Lung (tissue), 12 donors: ENCODE measurements around the gene SLC49A3. TPM values are rescaled to one million over a fixed set of nuclear protein-coding genes. Genes with fewer than 3 reads are reported as not detected.
"Not testable (repeated sequence)": the region's sequence is repeated elsewhere in the genome, so short reads cannot be mapped to it uniquely, and the experiment has no call there.

ENCODE experiments used
- ATAC-seq: fragments of 200-7000 bp; cut with Tn5 transposase; one replicate; pipeline ENCODE4 v1.9.1; 2020; ENCODE audit warnings: moderate number of reproducible peaks; ENCODE audit not compliant: insufficient read depth, low FRiP score
- DNase-seq, 3 donors: peaks; one replicate each; pipeline ENCODE4 v3.0.0-alpha.2; 2013 to 2017
- H3K27ac ChIP-seq, 2 donors: one replicate each; pipeline ENCODE4 v1.5.1; 2013; ENCODE audit warnings: mild to moderate bottlenecking in 2 of 2, moderate library complexity in 2 of 2, control low read depth in 1 of 2, inconsistent platforms in 1 of 2, low read depth in 1 of 2, low read length in 1 of 2
- H3K27me3 ChIP-seq, 3 donors: one replicate each; pipeline ENCODE4 v1.5.1; 2013; ENCODE audit warnings: low read length in 2 of 3; ENCODE audit not compliant: control insufficient read depth in 3 of 3, insufficient read depth in 3 of 3
- H3K36me3 ChIP-seq, 4 donors: one replicate each; pipeline ENCODE4 v1.5.1; 2013; ENCODE audit warnings: low read length in 4 of 4, mild to moderate bottlenecking in 1 of 4, moderate library complexity in 1 of 4; ENCODE audit not compliant: control insufficient read depth in 4 of 4, insufficient read depth in 4 of 4
- H3K4me1 ChIP-seq, 5 donors: one replicate each; pipeline ENCODE4 v1.5.1; 2013; ENCODE audit warnings: low read length in 5 of 5, mild to moderate bottlenecking in 2 of 5, moderate library complexity in 1 of 5; ENCODE audit not compliant: control insufficient read depth in 5 of 5, insufficient read depth in 5 of 5
- H3K4me3 ChIP-seq: one replicate; pipeline ENCODE4 v1.5.1; 2013; ENCODE audit warnings: mild to moderate bottlenecking, control low read depth, moderate library complexity
- H3K9ac ChIP-seq, 2 donors: one replicate each; pipeline ENCODE4 v1.5.1; 2013; ENCODE audit warnings: low read length in 2 of 2, control low read depth in 1 of 2; ENCODE audit not compliant: insufficient read depth in 1 of 2
- H3K9me3 ChIP-seq, 4 donors: one replicate each; pipeline ENCODE4 v1.5.1; 2013; ENCODE audit warnings: low read length in 3 of 4, mild to moderate bottlenecking in 1 of 4, moderate library complexity in 1 of 4; ENCODE audit not compliant: control insufficient read depth in 4 of 4, insufficient read depth in 3 of 4
- WGBS, 2 donors: extraction: QIAGEN DNeasy Blood & Tissue Kit; methylation state at CpG; one replicate each; pipeline ENCODE4 v1.1.7; 2013; 5-methylcytosine and 5-hydroxymethylcytosine counted together
- polyA plus RNA-seq, 2 donors: library from polyadenylated mRNA; stranded (reverse); fragments of 200-250 nt; gene quantifications; one replicate each; pipeline ENCODE4 v1.2.1, GENCODE V29; 2013
- total RNA-seq, 2 donors: library from RNA; depleted of rRNA in 1 of 2; stranded (reverse); fragments of >200 nt in 1 of 2; gene quantifications; one replicate each; pipeline ENCODE4 v1.2.1, GENCODE V29; 2014 to 2021
- TF ChIP-seq, protein P1 (sequence below): IDR thresholded peaks from 2 replicates; pipeline ENCODE4 v1.5.1; 2012; ENCODE audit warnings: mild to moderate bottlenecking; ENCODE audit errors: control extremely low read depth, extremely low read depth
- donor health status: control.
- donor health status: control.
- donor health status: Bipolar disorder and iron deficiency.
- donor health status: healthy.
- donor health status: DM: yes; HTN: yes; CAD: no.

SLC49A3 gene
- total and polyA plus RNA-seq, 4 donors = 8.2 to 35.1 (median 17.7) TPM

DNA sequence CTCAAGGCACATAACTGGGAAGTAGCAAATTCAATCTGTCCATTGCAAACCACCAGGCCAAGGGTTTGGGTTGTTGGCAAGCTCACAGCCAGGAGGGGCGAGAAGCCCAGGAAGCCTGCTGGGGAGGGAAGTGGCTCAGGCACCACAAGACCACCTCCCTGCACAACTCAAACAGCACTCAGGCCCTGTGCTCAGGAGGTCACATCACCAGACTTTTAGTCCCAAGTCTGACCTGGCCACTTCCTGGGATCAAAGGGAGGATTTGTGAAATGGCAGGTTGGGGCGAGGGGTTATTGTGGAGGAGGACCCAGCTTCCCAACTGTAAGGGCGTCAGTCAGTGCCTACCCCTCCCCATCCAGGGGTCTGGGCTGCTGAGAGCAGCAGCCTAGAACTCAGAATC lies 17.2 kb downstream of the SLC49A3 start:
- no peaks in the 10 kb centered on the region for H3K9me3 ChIP-seq
- H3K36me3 ChIP-seq = peaks cover 6 to 13% (median 12%) of the 10 kb centered on the region in 4 donors
- no peak overlapping the region for H3K27ac ChIP-seq
- peaks cover 4 to 15% (median 8%) of the 10 kb centered on the region in 5 donors for H3K4me1 ChIP-seq
- no peak overlapping the region for H3K9ac ChIP-seq
- WGBS, 2 donors = 92% methylated on average over 3 of the region's 3 CpGs
- no peaks in the 10 kb centered on the region for H3K27me3 ChIP-seq
- no peak overlapping the region for H3K4me3 ChIP-seq
- no peak for ATAC-seq
- no peak for DNase-seq
- TF ChIP-seq, protein P1, sequence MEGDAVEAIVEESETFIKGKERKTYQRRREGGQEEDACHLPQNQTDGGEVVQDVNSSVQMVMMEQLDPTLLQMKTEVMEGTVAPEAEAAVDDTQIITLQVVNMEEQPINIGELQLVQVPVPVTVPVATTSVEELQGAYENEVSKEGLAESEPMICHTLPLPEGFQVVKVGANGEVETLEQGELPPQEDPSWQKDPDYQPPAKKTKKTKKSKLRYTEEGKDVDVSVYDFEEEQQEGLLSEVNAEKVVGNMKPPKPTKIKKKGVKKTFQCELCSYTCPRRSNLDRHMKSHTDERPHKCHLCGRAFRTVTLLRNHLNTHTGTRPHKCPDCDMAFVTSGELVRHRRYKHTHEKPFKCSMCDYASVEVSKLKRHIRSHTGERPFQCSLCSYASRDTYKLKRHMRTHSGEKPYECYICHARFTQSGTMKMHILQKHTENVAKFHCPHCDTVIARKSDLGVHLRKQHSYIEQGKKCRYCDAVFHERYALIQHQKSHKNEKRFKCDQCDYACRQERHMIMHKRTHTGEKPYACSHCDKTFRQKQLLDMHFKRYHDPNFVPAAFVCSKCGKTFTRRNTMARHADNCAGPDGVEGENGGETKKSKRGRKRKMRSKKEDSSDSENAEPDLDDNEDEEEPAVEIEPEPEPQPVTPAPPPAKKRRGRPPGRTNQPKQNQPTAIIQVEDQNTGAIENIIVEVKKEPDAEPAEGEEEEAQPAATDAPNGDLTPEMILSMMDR = no peak

DNA sequence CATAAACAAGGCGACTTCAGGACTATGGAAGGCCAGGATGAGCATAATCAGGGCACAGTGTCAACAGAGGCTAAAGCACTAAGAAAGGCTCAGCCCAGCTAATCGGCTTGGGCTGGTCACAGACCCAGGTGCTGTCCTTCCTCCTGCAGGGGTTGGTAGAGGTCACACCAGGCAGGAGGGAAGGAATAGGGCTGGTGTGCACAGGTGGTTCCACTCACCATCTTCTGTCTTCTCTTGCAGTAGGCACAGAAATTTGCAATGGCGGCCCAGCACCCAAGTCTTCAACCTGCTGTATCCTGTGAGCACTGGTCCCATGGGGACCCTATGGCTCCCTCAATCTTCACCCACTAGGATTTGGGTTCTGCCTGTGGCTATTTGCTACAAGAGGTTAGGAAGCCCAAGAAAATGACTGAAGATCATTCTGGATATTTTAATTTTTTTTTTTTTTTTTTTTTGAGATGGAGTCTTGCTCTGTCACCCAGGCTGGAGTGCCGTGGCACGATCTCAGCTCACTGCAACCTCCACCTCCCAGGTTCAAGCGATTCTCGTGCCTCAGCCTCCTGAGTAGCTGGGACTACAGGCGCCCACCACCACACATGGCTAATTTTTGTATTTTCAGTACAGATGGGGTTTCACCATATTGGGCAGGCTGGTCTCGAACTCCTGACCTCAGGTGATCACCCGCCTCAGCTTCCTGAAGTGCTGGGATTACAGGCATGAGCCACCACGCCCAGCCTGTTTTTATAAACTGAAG lies 19.0 kb downstream of the SLC49A3 start:
- H3K9me3 ChIP-seq, H3K27me3 ChIP-seq, H3K4me1 ChIP-seq, H3K27ac ChIP-seq, H3K4me3 ChIP-seq, H3K9ac ChIP-seq, ATAC-seq, DNase-seq: not testable (repeated sequence)
- H3K36me3 ChIP-seq = peaks cover 6 to 13% (median 12%) of the 10 kb centered on the region in 4 donors
- WGBS, 2 donors = 96 to 98% methylated on average over 11 of the region's 11 CpGs

DNA sequence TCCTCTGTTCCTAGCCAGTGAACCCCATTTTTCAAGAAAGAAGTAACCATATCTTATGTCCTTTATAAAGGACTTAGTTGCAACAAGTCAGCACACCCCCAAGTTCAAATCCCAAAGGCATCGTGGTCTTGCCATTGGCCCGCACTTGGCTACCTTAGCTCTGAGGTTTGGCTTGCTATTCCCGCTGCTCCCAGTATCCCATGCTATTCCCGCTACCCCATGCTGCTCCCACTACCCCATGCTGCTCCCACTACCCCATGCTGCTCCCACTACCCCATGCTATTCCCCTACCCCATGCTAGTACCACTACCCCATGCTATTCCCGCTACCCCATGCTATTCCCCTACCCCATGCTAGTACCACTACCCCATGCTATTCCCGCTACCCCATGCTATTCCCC lies 20.7 kb downstream of the SLC49A3 start:
- not testable (repeated sequence) for ATAC-seq, H3K27ac ChIP-seq, H3K27me3 ChIP-seq, H3K4me3 ChIP-seq, DNase-seq, H3K4me1 ChIP-seq, H3K9ac ChIP-seq, H3K9me3 ChIP-seq
- 93 to 96% methylated on average over 6 of the region's 6 CpGs for WGBS, 2 donors
- H3K36me3 ChIP-seq = peaks cover 6 to 13% (median 12%) of the 10 kb centered on the region in 4 donors

DNA sequence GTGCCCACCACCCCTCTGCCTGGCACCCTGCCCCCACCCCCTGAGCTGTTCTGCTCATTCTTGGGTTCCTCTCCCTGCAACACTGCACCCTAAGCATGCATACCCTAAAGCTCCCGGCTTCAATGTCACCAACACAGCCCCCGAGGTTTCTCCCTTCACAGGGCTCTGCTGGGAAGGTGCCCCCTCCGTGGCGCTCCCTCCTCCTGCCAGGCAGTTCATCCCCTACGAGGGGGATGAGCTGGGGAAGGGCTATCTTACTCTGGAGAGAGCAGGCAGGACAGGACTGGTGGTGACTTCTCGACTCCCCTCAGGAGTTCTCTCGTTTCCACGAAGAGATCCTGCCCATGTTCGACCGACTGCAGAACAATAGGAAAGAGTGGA lies 21.4 kb downstream of the SLC49A3 start:
- H3K4me1 ChIP-seq = peaks cover 0 to 8% (median 0%) of the 10 kb centered on the region in 5 donors
- no peak for ATAC-seq

More for the DNA sequence above, 21.4 kb downstream of the SLC49A3 start:
- H3K36me3 ChIP-seq = peaks cover 6 to 12% (median 10%) of the 10 kb centered on the region in 4 donors
- H3K9ac ChIP-seq = no peak overlapping the region
- WGBS, 2 donors = 65 to 67% methylated on average over 10 of the region's 10 CpGs
- TF ChIP-seq, protein P1 = no peak
- no peaks in the 10 kb centered on the region for H3K9me3 ChIP-seq
- no peaks in the 10 kb centered on the region for H3K27me3 ChIP-seq
- no peak overlapping the region for H3K4me3 ChIP-seq
- H3K27ac ChIP-seq = no peak overlapping the region
- DNase-seq = no peak
